A172 (cell line): ENCODE data around the gene SSBP4. TPM values are rescaled to one million over a fixed set of nuclear protein-coding genes. Genes with fewer than 3 reads are reported as not detected.

Source experiments
- DNase-seq: peaks from one replicate; pipeline ENCODE4 v3.0.0-alpha.2; 2015; ENCODE audit warnings: low spot score
- total RNA-seq: library from RNA; depleted of rRNA; stranded (reverse); fragments of >200 nt; shearing (Covaris generic); gene quantifications from 2 replicates; pipeline ENCODE4 v1.2.3, GENCODE V29; 2014

SSBP4 gene
- total RNA-seq, 1 experiment from 2014 or later: 88.7 TPM

GRCh38 chr19:18420930-18421329 is 1.7 kb downstream of the SSBP4 start:
- no peak for DNase-seq

- DNase-seq: no peak
These were observed 2.3 kb downstream of the SSBP4 start for GRCh38 chr19:18421371-18421959.

- no peak for DNase-seq
These were observed 3.5 kb downstream of the SSBP4 start for GRCh38 chr19:18422530-18423191.

GRCh38 chr19:18423258-18424020 is 4.2 kb downstream of the SSBP4 start:
- no peak for DNase-seq

GRCh38 chr19:18424122-18424889 is 5.1 kb downstream of the SSBP4 start:
- DNase-seq: no peak

- no peak for DNase-seq
These were observed 5.8 kb downstream of the SSBP4 start for GRCh38 chr19:18424890-18425514.

- DNase-seq: peak; percentile 76
These were observed 6.6 kb downstream of the SSBP4 start for GRCh38 chr19:18425515-18426415.

- DNase-seq: no peak
These were observed 7.2 kb downstream of the SSBP4 start for GRCh38 chr19:18426416-18426767.

GRCh38 chr19:18427080-18427742 is 8.0 kb downstream of the SSBP4 start:
- no peak for DNase-seq

- DNase-seq: no peak
These were observed 8.5 kb downstream of the SSBP4 start for GRCh38 chr19:18427743-18428113.

GRCh38 chr19:18428173-18428786 is 9.1 kb downstream of the SSBP4 start:
- no peak for DNase-seq

GRCh38 chr19:18428787-18429674 is 9.8 kb downstream of the SSBP4 start:
- peak; percentile 81 for DNase-seq

- DNase-seq: no peak
These were observed 10.7 kb downstream of the SSBP4 start for GRCh38 chr19:18429717-18430416.

GRCh38 chr19:18430417-18431144 is 11.4 kb downstream of the SSBP4 start:
- DNase-seq: no peak

GRCh38 chr19:18431351-18432197 is 12.4 kb downstream of the SSBP4 start:
- DNase-seq: no peak

GRCh38 chr19:18432275-18433014 is 13.2 kb downstream of the SSBP4 start:
- DNase-seq: no peak
